NCI-H524 (cell line): Measurements from ENCODE around the gene METAP1.
"Not testable (repeated sequence)": the region's sequence is repeated elsewhere in the genome, so short reads cannot be mapped to it uniquely, and the experiment has no call there.

ENCODE experiments used
- DNase-seq, 2 experiments: peaks; one replicate each; lab custom pipeline; 2025; lab: John Stamatoyannopoulos, UW

METAP1 gene

GRCh38 chr4:98997166-98997565 is 1.6 kb downstream of the METAP1 start:
- DNase-seq, result no peak

DNA sequence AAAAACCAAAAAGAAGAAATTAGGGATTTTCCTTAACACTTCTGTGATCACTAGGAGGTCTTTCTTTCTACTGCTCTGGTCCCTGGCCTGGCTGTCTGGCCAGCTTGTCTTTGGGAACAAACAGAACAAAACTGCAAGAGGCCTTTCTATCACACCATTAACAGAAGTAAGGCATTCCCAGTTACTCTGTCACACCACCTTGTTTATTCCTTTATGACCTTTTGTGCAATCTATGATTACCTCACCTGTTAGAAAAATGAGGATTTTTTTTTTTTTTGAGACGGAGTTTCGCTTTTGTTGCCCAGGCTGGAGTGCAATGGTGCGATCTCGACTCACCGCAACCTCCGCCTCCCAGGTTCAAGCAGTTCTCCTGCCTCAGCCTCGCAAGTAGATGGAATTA is 3.0 kb downstream of the METAP1 start:
- no peak for DNase-seq

DNA sequence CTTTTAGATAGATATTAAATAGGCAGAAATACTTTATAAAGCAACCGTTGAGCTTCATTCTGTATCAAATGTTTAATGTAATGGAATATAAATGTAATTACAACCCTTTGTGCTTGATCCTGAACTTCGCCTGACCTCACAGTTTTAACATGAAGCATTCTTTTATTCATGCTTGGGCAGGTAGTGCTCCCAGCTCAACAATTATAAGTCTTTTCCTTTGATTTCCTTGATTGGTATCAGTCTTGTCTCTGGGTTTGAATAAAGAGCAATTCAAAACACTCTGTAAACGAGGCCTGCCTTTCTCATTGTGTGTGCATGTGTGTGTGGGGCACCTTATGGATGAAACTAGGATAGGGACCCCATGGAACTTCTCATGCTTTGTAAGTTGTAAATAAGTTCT is 6.8 kb downstream of the METAP1 start:
- no peak for DNase-seq

DNA sequence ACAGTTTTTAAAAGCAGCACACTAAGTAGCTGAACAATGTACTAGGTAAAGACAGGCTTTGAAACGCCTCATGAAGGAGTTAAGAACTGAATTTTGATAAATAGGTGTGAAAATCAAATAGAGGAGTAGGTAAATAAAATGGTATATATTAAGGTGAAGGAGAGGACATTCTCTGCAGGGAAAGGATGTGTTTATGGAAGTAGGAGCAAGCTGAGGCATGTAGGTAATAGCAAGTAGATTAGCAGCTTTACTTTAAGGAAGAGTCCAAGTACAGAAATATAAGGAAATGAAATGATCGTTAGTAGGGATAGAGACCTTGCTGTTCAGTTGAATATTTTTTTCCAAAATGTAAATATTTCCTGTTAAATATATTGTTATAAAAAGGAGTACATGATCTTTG is 12.5 kb downstream of the METAP1 start:
- no peak for DNase-seq

DNA sequence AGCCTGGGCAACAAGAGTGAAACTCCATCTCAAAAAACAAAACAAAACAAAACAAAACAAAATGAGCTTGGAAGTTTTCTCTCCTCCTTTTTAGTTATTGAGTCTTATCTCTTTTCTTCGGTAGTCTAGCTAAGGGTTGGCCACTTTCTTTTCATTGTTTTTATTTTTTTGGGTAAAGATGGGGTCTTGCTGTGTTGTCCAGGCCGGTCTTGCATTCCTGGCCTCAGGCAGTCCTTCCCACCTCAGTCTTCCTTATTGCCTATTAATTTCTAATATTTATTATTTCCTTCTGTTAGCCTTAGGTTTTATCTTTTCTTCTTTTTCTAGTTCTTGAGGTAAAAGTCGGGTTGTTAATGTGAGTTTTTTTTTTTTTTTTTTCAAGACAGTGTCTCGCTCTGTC is 16.4 kb downstream of the METAP1 start:
- DNase-seq, result no peak

GRCh38 chr4:99013402-99013843 is 17.9 kb downstream of the METAP1 start:
- no peak for DNase-seq

DNA sequence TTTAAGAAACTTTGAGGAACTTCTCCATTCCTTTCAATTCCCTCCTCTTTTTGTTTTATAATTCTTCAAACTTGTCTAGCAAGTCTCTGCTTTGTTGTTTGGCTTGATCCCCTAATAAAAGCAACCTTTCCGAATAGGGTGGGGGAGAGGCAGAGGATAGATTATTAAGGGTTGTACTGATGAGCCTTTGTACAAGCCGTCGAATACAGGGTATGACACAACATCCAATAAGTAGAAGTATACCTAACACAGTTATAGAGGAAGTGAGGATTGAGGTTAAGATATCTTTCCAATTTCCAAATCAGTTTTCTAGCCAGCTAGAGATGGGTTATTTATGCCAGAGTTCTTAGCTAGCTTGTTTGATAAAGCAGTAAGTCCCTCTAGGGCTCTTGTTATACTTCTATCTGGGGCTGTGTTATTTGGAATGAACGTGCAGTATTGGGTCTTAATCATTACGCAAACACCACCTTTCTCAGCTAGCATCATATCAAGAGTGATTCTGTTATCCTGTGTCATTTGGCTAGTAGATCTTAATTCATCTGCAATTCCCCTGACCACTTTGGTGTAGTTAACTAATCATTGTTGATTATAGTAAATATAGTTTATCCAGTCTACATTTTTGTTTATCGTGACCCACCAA is 18.5 kb downstream of the METAP1 start:
- DNase-seq, result no peak

DNA sequence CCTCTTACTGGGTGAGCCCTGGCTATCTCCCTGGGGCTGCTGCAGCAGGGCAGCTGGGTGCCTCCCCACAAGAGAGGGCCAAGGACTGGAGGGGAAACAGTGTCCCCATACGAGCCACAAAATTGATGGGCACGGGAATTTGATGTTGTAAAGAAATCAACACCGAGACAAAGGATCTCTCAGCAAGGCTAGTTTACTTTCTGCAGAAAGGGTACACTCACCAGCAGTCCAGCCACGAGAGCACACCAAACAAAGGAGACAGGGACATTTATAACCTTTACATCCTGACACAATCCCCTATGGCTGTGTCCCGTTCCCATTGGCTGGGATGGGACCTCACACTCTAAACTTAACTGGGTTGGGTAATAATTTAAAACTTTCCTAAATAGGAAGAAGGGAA is 25.9 kb downstream of the METAP1 start:
- no peak for DNase-seq

GRCh38 chr4:99022566-99022965 is 27.0 kb downstream of the METAP1 start:
- no peak for DNase-seq

GRCh38 chr4:99023800-99024251 is 28.3 kb downstream of the METAP1 start:
- not testable (repeated sequence) for DNase-seq

DNA sequence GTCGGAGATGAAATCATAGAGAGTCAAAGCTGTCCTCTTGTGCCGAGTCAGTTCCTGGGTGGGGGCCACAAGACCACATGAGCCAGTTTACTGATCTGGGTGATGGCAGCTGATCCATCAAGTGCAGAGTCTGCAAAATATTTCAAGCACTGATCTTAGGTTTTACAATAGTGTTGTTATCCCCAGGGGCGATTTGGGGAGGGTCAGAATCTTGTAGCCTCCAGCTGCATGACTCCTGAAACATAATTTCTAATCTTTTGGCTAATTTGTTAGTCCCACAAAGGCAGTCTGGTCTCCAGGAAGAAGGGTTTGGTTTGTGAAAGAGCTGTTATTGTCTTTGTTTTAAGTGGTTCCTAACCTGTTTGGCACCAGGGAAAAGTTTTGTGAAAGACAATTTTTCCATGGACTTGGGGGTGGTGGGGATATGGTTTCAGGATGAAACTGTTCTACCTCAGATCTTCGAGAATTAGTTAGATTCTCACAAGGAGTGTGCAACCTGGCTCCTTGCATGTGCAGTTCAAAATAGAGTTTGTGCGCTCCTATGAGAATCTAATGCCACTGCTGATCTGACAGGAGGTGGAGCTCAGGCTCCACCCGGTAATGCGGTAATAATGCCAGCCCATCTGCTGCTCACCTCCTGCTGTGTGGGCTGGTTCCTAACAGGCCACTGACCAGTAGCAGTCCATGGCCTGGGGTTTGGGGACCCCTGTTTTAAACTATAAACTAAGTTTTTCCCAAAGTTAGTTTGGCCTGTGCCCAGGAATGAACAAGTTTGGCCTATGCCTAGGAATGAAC is 29.2 kb downstream of the METAP1 start:
- peak; percentile 7 to 47 for DNase-seq

DNA sequence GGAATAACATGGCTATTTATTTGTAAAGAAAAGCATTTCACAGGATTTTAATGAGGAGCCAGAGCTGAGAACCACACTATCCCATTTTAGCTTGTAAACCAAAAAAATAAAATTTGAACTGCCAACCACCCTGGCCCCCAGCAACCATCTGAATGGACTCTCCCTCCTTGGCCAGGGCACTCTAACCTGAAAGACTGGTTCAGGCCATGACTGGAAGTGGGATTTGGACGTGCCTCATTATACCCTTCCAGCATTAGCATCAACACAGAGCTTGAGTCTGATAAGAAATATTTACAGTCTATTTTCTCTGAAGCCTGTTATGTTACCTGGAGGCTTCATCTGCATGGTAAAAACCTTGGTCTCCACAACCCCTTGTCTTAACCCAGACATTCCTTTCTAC is 30.0 kb downstream of the METAP1 start:
- no peak for DNase-seq

DNA sequence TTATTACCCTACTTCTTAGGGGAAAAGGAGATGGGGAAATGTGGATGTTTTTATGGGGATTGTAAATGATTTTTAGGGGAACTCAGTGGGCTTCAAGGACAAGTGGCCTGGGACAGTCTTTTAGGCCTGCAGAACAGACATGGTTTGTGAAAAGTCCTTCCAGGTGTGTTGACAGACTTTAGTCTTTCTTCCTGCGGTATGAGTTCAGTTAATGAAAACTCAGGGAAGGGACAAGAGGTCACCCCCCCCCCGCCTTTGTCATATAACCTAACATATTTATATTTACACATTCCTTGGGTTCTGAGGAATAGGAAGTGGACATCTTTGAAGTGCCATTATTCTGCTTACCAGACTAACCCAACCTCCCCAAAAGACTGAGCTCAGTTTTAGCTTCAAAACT is 31.8 kb downstream of the METAP1 start:
- no peak for DNase-seq

GRCh38 chr4:99028187-99028586 is 32.7 kb downstream of the METAP1 start:
- no peak for DNase-seq

DNA sequence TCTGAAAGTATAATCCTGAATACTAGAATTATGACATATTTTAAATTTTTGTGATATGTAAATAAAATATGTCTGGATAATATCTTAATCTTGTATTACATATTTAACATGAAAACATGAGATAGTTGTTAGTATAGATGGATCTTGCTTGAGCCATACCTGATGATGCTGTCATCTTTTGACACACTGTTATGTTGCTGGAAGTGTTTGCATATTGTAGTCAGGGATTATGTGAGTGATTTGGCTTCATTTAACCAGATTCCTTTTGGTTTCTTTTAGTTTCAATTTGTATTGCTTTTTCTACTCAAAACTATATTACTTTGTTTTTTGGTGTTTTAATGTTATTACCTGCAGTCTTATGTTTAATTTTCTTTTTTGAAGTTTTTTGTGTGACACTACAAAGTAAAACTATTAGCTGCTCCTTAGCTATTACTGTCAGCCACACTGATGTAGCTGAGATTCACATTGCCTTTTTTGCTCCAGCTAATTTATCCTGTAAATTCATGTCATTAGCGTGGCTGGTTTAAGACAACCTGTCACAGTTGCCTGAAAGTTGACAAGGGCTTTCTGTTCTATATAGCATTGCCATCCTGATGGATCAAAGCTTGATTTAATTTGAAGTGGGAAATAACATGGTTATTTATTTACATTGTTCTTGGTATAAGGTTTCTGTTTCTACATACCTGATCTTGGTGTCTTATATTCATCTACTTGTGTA is 33.7 kb downstream of the METAP1 start:
- no peak for DNase-seq

DNA sequence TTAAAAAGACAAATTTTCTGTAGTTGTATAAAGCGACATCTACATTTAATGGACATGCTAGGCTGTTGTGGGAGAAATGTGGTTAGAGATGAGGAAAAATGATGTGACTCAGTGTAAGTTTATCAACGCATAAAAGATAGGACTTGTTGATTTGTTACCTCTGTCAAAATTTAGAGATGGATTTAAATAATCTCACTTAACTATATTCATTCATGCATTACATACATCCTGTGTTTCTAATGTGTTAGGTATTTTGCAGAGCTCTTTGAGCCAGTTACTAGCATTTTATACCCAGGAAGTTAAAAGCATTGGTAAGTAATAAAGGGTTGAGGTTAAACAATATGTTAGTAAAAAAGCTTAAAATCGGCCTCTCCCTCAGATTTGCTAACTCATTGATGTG is 34.3 kb downstream of the METAP1 start:
- DNase-seq, result no peak

GRCh38 chr4:99033956-99034355 is 38.4 kb downstream of the METAP1 start:
- DNase-seq, result no peak

DNA sequence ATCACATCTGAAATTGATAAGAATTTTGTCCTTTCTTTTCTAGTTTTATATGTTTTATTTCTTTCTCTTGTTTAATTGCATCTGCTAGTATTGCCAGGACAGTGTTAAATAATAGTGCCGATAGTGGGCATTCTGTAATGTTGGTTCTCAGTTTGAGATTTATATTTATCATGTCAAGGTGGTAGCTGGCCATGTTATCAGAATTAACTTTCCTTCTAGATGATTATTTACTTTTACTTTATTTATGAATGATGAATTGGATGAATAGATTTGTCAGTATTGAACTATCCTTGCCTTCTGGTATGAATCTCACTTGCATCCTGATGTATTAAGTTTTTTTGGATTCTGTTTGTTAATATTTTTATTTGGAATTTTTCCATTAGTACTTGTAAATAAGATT is 42.7 kb downstream of the METAP1 start:
- no peak for DNase-seq

DNA sequence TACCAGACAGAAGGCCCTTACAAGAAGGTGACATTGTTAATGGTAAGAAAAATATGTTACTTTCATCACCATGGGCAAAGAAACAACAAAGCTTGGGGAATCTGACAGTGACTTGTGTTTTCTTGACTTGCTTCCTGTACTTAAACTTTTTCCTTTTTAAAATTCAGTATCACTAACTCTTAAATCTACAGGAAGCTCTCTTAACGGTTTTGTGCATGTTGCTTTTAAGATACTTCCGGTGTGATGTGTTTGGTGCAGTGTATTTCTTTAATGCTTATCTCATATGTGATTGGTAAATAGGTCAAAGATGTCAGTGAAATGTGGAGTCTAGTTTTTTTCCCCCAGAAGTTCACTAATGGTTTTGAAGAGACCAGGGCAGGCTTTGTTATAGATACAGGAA is 47.8 kb downstream of the METAP1 start:
- DNase-seq, result no peak

GRCh38 chr4:99047710-99048109 is 52.2 kb downstream of the METAP1 start:
- no peak for DNase-seq

DNA sequence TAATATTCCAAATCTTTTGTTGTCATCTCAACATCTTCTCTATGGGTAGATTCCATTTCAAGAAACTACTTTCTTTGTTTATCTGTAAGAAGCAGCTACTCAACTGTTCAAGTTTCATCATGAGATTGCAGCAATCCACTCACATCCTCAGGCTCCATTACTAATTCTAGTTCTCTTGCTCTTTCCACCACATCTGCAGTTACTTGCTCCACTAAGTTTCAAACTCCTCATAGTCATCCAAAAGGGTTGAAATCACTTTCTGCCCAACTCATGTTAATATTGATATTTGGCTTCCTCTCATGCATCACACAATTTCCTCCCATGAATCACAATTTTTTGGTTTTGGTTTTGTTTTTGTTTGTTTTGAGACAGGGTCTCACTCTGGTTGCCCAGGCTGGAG is 57.4 kb downstream of the METAP1 start:
- no peak for DNase-seq

DNA sequence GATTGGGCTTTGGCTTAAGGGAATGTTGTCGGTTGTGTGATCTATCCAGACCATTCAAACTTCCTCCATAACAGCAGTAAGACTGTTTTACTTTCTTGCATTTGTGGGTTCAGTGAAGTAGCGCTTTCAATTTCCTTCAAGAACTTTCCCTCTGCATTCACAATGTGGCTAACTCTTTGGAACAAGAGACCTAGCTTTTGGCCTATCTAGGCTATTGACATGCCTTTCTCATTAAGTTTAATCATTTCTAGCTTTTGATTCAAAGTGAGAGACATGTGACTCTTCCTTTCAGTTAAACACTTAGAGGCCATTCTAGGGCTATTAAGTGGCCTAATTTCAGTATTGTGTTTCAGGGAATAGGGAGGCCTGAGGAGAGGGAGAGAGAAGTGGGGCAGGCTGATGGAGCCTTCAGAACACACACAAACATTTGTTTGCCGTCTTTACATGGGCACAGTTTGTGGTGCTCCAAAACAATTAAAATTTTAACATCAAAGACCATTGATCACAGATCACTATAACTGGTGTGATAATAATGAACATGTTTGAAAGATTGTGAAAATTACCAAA is 59.0 kb downstream of the METAP1 start:
- no peak for DNase-seq

DNA sequence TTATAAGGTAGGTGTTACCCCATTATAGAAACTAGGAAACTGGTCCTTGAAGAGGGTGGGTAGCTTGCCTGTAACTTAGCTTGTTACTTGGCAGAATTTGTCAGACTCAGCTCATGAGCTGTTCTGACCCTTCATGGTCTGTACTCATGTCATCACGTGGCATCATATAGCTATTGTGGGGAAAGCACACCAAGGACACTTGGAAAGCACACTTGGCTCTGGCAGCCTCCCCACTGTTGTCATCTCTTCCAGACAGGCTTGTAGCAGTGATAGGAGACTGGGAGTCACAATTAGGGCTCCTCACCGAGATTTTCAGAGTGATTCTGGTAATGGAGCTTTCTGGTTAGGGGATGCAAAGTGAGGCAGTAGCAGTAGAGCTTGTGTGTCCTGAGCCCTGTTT is 62.7 kb downstream of the METAP1 start:
- no peak for DNase-seq
